T1000 (cell line): ENCODE data around the gene PGF.

ENCODE experiments used
- DNase-seq: peaks from one replicate; lab custom pipeline; 2025; ENCODE audit warnings: mixed read lengths; lab: John Stamatoyannopoulos, UW

PGF gene

GRCh38 chr14:74897642-74898041 is 57.8 kb downstream of the PGF start:
- DNase-seq: no peak

DNA sequence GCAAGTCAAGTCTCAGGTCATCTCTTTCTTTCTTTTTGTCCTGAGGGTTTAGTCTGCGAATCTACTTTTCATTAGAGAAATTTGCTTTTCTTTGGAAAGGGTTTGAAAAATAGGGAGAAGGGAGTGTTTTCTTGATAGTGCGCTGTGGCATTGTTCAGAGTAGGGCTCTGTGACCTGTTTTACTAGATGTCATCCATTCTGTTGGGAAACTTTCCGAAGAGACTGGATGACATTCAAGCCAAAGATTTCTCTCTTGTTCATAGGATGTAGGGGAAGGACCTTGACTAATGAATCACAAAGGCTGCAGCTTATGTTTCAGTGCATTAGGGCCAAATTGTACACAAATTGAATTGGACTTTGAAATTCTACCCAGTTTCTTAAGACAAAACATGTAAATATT is 59.0 kb downstream of the PGF start:
- DNase-seq: no peak

DNA sequence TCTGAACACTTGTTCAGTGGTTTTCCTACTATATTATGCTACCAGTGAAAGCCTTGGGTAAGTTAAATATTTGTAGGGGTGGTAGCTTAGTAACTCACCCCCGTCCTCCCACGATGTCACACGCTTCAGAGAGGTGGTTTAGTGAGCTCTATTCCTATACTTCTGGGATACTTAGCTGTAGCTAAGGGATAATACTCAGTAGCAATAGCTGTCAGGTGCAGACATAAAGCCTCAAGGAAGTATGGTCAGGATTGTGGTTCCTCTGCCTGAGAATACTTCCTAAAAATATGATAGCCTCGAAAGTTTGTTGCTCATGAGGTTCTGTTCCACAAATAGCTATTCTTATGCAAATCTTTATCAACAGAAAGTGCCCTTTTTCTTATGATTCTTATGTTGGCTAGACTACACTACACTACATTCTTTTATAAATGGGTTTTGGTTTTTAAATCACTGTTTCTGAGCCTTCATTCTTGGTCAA is 61.7 kb downstream of the PGF start:
- DNase-seq: no peak

GRCh38 chr14:74892745-74893144 is 62.7 kb downstream of the PGF start:
- DNase-seq: no peak

GRCh38 chr14:74891870-74892269 is 63.5 kb downstream of the PGF start:
- no peak for DNase-seq
